ENCODE measurements around the gene ARID1B. TPM values are rescaled to one million over a fixed set of nuclear protein-coding genes. Genes with fewer than 3 reads are reported as not detected.

Gene ARID1B
- total and polyA plus RNA-seq, 4 donors, result 49.8 to 90.9 (median 59.0) TPM

- 60% methylated on average over 3 of the region's 11 CpGs for WGBS (ENCODE audit: insufficient coverage)
- Histone ChIP-seq H3K27me3 (ENCODE audit: control insufficient read depth, insufficient read depth, low read length) (no peaks in the 10 kb centered on the region), H3K4me3 (ENCODE audit: low read depth, low read length) (no peak overlapping the region), H3K36me3 (ENCODE audit: control insufficient read depth, insufficient read depth, low read length) (peaks cover 6% of the 10 kb centered on the region), H3K27ac (ENCODE audit: low read depth, low read length) (no peak overlapping the region), H3K4me1 (ENCODE audit: control insufficient read depth, insufficient read depth, low read length) (no peaks in the 10 kb centered on the region), H3K9me3 (ENCODE audit: control insufficient read depth, insufficient read depth, low read length) (no peaks in the 10 kb centered on the region)
- DNase-seq (ENCODE audit: low read depth in 4 of 6, low spot score in 6 of 6), result no peak
Measured at GRCh38 chr6:156916130-156916801, 139.1 kb downstream of the ARID1B start.

GRCh38 chr6:156917213-156917612 is 140.0 kb downstream of the ARID1B start:
- Histone ChIP-seq H3K4me3 (ENCODE audit: low read depth, low read length) (no peak overlapping the region), H3K36me3 (ENCODE audit: control insufficient read depth, insufficient read depth, low read length) (peaks cover 6% of the 10 kb centered on the region), H3K9me3 (ENCODE audit: control insufficient read depth, insufficient read depth, low read length) (no peaks in the 10 kb centered on the region), H3K27ac (ENCODE audit: low read depth, low read length) (no peak overlapping the region), H3K4me1 (ENCODE audit: control insufficient read depth, insufficient read depth, low read length) (no peaks in the 10 kb centered on the region), H3K27me3 (ENCODE audit: control insufficient read depth, insufficient read depth, low read length) (no peaks in the 10 kb centered on the region)
- 44% methylated on average over 3 of the region's 5 CpGs for WGBS (ENCODE audit: insufficient coverage)
- no peak for DNase-seq (ENCODE audit: low read depth in 4 of 6, low spot score in 6 of 6)

DNA sequence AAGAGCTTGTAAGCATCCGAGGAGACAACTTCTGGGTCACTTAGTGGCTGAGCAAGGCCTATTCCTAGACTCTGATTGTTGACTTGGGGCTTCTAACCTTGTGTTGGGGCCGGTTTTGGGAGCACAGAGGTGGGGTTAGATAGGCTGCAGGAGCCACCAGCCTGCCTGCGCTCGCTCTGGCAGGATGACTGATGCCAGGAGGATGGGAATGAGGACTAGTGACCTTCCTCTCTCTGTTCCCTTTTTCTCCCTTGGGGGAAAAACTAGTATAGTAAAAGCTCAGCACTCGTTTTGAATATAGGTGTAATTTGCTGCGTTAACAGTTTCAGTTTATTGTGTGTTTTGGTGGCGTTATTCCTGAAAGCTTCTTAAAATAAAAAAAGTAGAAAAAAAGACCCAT is 141.5 kb downstream of the ARID1B start:
- no peak for DNase-seq (ENCODE audit: low read depth in 4 of 6, low spot score in 6 of 6)
- H3K36me3 ChIP-seq (ENCODE audit: control insufficient read depth, insufficient read depth, low read length), result peaks cover 4% of the 10 kb centered on the region
- H3K27ac ChIP-seq (ENCODE audit: low read depth, low read length), result no peak overlapping the region
- no peak overlapping the region for H3K4me3 ChIP-seq (ENCODE audit: low read depth, low read length)
- H3K27me3 ChIP-seq (ENCODE audit: control insufficient read depth, insufficient read depth, low read length), result no peaks in the 10 kb centered on the region
- no peaks in the 10 kb centered on the region for H3K4me1 ChIP-seq (ENCODE audit: control insufficient read depth, insufficient read depth, low read length)
- no peaks in the 10 kb centered on the region for H3K9me3 ChIP-seq (ENCODE audit: control insufficient read depth, insufficient read depth, low read length)
- WGBS (ENCODE audit: insufficient coverage), result 45% methylated on average over 4 of the region's 7 CpGs

GRCh38 chr6:156919370-156919769 is 142.2 kb downstream of the ARID1B start:
- 93% methylated on average over 2 of the region's 2 CpGs for WGBS (ENCODE audit: insufficient coverage)
- Histone ChIP-seq H3K9me3 (ENCODE audit: control insufficient read depth, insufficient read depth, low read length) (no peaks in the 10 kb centered on the region), H3K4me1 (ENCODE audit: control insufficient read depth, insufficient read depth, low read length) (no peaks in the 10 kb centered on the region), H3K27me3 (ENCODE audit: control insufficient read depth, insufficient read depth, low read length) (no peaks in the 10 kb centered on the region), H3K27ac (ENCODE audit: low read depth, low read length) (no peak overlapping the region), H3K36me3 (ENCODE audit: control insufficient read depth, insufficient read depth, low read length) (no peaks in the 10 kb centered on the region), H3K4me3 (ENCODE audit: low read depth, low read length) (no peak overlapping the region)
- no peak for DNase-seq (ENCODE audit: low read depth in 4 of 6, low spot score in 6 of 6)

- H3K4me1 ChIP-seq (ENCODE audit: control insufficient read depth, insufficient read depth, low read length), result no peaks in the 10 kb centered on the region
- DNase-seq (ENCODE audit: low read depth in 4 of 6, low spot score in 6 of 6), result no peak
- no peak overlapping the region for H3K27ac ChIP-seq (ENCODE audit: low read depth, low read length)
- no peaks in the 10 kb centered on the region for H3K36me3 ChIP-seq (ENCODE audit: control insufficient read depth, insufficient read depth, low read length)
- no peak overlapping the region for H3K4me3 ChIP-seq (ENCODE audit: low read depth, low read length)
- WGBS (ENCODE audit: insufficient coverage), result 83% methylated on average over 1 of the region's 5 CpGs
- H3K9me3 ChIP-seq (ENCODE audit: control insufficient read depth, insufficient read depth, low read length), result no peaks in the 10 kb centered on the region
- H3K27me3 ChIP-seq (ENCODE audit: control insufficient read depth, insufficient read depth, low read length), result no peaks in the 10 kb centered on the region
Measured at GRCh38 chr6:156919814-156920369, 142.7 kb downstream of the ARID1B start.

DNA sequence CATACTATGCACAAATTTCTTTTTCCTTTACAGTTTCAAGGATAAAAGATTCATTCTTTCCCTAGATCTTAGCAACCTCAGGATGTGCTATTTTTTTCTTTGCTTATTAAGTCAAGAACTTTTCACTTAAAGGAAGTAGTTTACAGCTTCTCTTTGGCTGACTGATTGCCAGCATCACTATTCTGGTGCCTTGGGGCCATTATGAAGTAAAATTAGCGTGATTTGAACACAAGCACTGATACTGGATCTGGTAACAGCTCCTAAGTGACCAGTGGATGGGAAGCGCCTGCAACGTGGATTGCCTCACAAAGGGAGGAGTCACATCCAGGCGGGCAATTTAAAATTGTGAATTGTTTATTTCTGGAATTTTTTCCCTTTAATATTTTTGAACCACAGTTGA is 147.1 kb downstream of the ARID1B start:
- Histone ChIP-seq H3K36me3 (ENCODE audit: control insufficient read depth, insufficient read depth, low read length) (no peaks in the 10 kb centered on the region), H3K27ac (ENCODE audit: low read depth, low read length) (no peak overlapping the region)
- WGBS (ENCODE audit: insufficient coverage), result 45% methylated on average over 4 of the region's 4 CpGs

DNA sequence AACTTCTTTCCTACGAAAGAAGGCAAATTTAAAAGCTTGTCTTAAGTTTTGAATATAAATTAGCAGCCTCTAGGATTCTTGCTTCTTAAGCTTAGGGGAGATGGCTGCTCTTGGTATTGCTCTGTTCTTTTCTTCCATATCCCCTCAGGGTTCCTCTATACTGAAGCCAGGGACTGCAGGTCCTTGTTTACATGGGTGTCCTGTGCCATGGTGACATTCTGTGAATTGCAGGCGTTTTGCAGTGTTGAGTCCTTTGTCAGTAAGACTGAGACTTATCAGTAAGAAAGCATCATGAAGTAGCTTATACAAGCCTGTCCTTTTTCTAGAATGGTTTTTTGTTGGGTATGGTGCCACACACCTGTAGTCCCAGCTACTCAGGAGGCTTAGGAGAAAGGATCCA is 147.8 kb downstream of the ARID1B start:
- WGBS (ENCODE audit: insufficient coverage), result 44% methylated on average over 1 of the region's 2 CpGs
- Histone ChIP-seq H3K4me1 (ENCODE audit: control insufficient read depth, insufficient read depth, low read length) (peaks cover 4% of the 10 kb centered on the region), H3K27ac (ENCODE audit: low read depth, low read length) (no peak overlapping the region), H3K4me3 (ENCODE audit: low read depth, low read length) (no peak overlapping the region), H3K27me3 (ENCODE audit: control insufficient read depth, insufficient read depth, low read length) (no peaks in the 10 kb centered on the region), H3K9me3 (ENCODE audit: control insufficient read depth, insufficient read depth, low read length) (no peaks in the 10 kb centered on the region), H3K36me3 (ENCODE audit: control insufficient read depth, insufficient read depth, low read length) (no peaks in the 10 kb centered on the region)
- no peak for DNase-seq (ENCODE audit: low read depth in 4 of 6, low spot score in 6 of 6)

More for the DNA sequence above, 147.1 kb downstream of the ARID1B start:
- H3K4me1 ChIP-seq (ENCODE audit: control insufficient read depth, insufficient read depth, low read length), result peaks cover 4% of the 10 kb centered on the region
- H3K9me3 ChIP-seq (ENCODE audit: control insufficient read depth, insufficient read depth, low read length), result no peaks in the 10 kb centered on the region
- peak in 1 of 6 donors; percentile 57 for DNase-seq (ENCODE audit: low read depth in 4 of 6, low spot score in 6 of 6)
- H3K27me3 ChIP-seq (ENCODE audit: control insufficient read depth, insufficient read depth, low read length), result no peaks in the 10 kb centered on the region
- no peak overlapping the region for H3K4me3 ChIP-seq (ENCODE audit: low read depth, low read length)

DNA sequence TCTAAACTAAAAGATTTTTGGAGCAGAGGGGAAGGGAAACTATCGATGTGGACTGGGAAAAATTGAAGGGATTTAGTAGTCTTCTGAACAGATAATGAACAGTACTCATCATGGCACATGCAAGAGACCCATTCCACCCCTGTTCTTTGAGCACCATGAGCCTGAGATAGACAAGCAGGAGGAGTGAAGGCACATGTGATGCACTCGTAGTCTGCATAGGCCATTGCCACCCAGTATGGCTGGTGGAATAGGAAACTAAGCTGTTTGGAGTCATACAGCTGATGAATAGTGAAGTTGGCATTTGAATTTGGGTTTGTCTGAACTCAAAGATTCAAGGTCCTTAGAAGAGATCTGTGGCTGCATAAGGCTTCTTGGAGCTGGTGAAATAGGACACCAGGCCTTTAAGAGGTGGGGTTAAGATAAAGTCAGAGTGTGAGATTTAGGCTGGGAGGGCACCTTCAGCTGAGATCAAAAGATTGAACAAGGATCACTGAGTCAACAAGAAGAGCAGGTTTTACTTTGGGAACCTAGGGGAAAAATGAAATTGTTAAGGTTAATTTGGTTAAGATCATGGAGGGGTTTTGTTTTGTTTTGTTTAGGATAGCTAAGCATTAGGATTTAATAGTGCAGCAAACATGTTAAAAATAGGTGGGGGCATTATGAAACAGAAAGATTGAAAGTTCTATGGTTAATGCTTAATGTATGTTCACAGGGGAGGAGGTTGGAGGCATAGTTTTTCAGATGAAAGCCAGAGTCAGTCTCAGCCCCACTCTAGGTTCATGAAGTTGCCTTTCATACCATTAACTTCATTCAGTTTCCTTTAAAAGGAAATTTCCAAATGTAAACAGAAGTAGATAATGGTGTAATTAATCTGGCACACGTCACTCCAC is 148.8 kb downstream of the ARID1B start:
- no peaks in the 10 kb centered on the region for H3K36me3 ChIP-seq (ENCODE audit: control insufficient read depth, insufficient read depth, low read length)
- H3K9me3 ChIP-seq (ENCODE audit: control insufficient read depth, insufficient read depth, low read length), result no peaks in the 10 kb centered on the region
- H3K27me3 ChIP-seq (ENCODE audit: control insufficient read depth, insufficient read depth, low read length), result no peaks in the 10 kb centered on the region
- no peak overlapping the region for H3K4me3 ChIP-seq (ENCODE audit: low read depth, low read length)
- H3K27ac ChIP-seq (ENCODE audit: low read depth, low read length), result no peak overlapping the region
- WGBS (ENCODE audit: insufficient coverage), result 89% methylated on average over 1 of the region's 3 CpGs
- H3K4me1 ChIP-seq (ENCODE audit: control insufficient read depth, insufficient read depth, low read length), result peaks cover 4% of the 10 kb centered on the region
- DNase-seq (ENCODE audit: low read depth in 4 of 6, low spot score in 6 of 6), result no peak

GRCh38 chr6:156928126-156928525 is 150.9 kb downstream of the ARID1B start:
- Histone ChIP-seq H3K4me1 (ENCODE audit: control insufficient read depth, insufficient read depth, low read length) (peaks cover 6% of the 10 kb centered on the region), H3K9me3 (ENCODE audit: control insufficient read depth, insufficient read depth, low read length) (no peaks in the 10 kb centered on the region), H3K36me3 (ENCODE audit: control insufficient read depth, insufficient read depth, low read length) (no peaks in the 10 kb centered on the region), H3K27me3 (ENCODE audit: control insufficient read depth, insufficient read depth, low read length) (no peaks in the 10 kb centered on the region), H3K27ac (ENCODE audit: low read depth, low read length) (no peak overlapping the region), H3K4me3 (ENCODE audit: low read depth, low read length) (no peak overlapping the region)
- DNase-seq (ENCODE audit: low read depth in 4 of 6, low spot score in 6 of 6), result no peak
- WGBS (ENCODE audit: insufficient coverage), result 92% methylated on average over 8 of the region's 8 CpGs
